Right renal pelvis (tissue), 4 donors: Measurements from ENCODE around the gene TMX2. TPM values are rescaled to one million over a fixed set of nuclear protein-coding genes. Genes with fewer than 3 reads are reported as not detected.
A peak's percentile ranks its signal among the peaks of the same experiment; 100 is the strongest.

Experiments
- DNase-seq, 4 donors: peaks; one replicate each; pipeline ENCODE4 v3.0.0-alpha.2; 2013; ENCODE audit warnings: low read depth in 4 of 4, low spot score in 3 of 4, missing footprints in 1 of 4
- polyA plus RNA-seq, 4 donors: library from polyadenylated mRNA; unstranded; fragments of 120-200 nt; gene quantifications; one replicate each; pipeline ENCODE4 v1.2.1, GENCODE V29; 2013; ENCODE audit not compliant: insufficient read length in 4 of 4

Gene TMX2
- polyA plus RNA-seq, 4 donors, result 108 to 130 (median 128) TPM

- DNase-seq, result no peak
Measured at GRCh38 chr11:57762235-57762861, 50.0 kb downstream of the TMX2 start.

DNA sequence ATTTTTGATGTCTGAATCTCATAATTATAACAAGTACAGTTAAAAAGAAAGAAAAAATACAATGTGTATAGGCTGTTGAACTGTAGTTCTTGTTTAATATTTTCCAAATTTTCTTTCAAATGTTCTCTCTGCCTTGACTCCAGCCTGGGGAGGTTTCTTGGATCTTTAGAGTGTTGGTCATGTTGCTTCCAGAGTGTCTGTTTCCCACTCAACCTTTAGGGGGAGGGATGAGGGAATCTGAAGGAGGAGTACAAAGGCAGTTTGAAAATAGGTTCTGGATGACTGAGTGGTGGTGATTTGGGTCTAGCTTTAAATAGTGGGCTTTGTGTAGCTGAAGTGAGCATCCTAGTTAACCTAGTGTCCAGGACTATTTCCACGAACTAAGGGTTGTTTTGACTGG, 51.2 kb downstream of the TMX2 start:
- no peak for DNase-seq

DNA sequence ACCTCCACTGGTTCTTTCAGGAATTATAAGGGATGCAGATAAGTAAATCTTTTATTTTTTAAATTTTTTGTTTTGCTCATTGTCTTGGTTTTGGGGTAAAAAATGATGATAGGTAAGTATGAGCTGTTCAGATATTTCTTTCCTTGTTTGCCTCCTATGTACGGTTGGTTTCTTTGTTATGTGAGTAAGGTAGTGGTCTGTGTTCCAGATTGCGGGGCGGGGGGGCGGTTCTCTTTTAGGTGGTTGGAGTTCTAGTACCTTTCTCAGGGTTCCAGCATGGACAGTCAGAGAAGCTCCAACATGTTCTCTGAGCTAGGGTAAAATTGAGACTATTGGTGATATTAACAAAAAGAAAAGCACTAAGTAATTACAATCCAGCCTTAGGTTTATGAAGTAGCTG, 51.6 kb downstream of the TMX2 start:
- DNase-seq, result no peak

- DNase-seq, result no peak
Measured at GRCh38 chr11:57764566-57764965, 52.2 kb downstream of the TMX2 start.

GRCh38 chr11:57764972-57765371, 52.6 kb downstream of the TMX2 start:
- no peak for DNase-seq

GRCh38 chr11:57770793-57771192, 58.4 kb downstream of the TMX2 start:
- DNase-seq, result no peak

- no peak for DNase-seq
Measured at GRCh38 chr11:57771365-57771764, 59.0 kb downstream of the TMX2 start.

- no peak for DNase-seq
Measured at GRCh38 chr11:57772562-57772961, 60.2 kb downstream of the TMX2 start.

DNA sequence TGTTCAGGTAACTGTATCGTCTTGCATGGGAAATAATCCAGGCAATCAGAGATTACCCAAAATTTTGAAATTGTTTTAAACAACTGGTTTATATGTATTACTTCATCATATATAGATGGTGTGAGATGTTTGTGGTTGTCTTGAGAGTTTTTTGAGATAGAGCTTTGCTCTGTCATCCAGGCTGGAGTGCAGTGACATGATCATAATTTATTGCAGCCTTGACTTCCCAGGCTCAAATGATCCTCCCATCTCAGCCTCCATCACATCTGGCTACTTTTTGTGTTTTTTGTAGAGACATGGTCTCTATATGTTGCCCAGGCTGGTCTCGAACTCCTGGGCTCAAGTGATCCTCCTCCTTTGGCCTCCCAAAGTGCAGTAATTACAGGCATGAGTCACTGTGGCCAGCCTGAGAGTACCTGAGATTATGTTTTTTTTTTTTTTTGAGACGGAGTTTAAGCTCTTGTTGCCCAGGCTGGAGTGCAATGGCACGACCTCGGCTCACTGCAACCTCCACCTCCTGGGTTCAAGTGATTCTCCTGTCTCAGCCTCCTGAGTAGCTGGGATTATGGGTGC, 60.7 kb downstream of the TMX2 start:
- no peak for DNase-seq

- no peak for DNase-seq
Measured at GRCh38 chr11:57775491-57775890, 63.1 kb downstream of the TMX2 start.

- no peak for DNase-seq
Measured at GRCh38 chr11:57776031-57776521, 63.7 kb downstream of the TMX2 start.

- no peak for DNase-seq
Measured at GRCh38 chr11:57776577-57777210, 64.3 kb downstream of the TMX2 start.

GRCh38 chr11:57777969-57778317, 65.5 kb downstream of the TMX2 start:
- no peak for DNase-seq

GRCh38 chr11:57778318-57779037, 66.1 kb downstream of the TMX2 start:
- DNase-seq, result peak; percentile 87 to 95 (median 94)

DNA sequence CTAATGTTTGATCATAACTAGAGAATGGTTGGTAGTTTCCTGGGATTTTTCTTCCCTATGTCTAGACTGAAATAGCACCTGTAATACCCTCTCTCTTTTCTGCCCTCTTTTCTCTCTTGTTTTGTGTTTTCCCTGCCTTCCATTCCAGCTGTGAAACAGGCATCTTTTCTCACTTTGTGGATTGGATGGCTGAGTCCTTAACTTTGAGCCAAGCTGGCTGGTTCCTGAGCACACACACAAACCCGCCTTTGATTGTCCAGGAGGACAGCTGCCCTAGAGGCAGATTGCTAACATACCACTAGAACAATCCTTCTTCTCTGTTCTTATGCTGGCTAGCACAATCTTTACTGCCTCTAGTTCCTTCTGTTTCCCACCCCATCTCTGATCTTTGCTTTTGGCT, 66.9 kb downstream of the TMX2 start:
- DNase-seq, result no peak

DNA sequence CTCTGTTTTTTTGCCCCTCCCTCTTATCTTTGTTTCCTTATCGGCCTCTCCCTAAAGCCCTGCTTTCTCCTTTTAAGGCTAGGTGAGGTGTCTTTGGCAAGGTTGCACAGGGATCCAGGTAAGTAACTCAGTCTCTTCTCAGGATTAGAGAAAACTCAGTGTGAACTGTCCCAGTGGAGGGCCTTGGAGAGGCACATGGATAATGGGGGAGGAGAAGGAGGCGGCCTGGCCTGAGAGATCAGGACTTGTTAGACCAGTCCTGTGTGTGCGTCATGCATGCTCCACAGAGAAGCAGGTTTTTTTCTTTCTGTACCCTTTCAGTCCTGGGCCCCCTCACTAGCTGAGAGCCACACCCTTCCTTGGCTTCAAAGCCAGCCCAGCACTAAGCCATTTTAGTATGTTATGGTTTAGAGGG, 69.1 kb downstream of the TMX2 start:
- no peak for DNase-seq

DNA sequence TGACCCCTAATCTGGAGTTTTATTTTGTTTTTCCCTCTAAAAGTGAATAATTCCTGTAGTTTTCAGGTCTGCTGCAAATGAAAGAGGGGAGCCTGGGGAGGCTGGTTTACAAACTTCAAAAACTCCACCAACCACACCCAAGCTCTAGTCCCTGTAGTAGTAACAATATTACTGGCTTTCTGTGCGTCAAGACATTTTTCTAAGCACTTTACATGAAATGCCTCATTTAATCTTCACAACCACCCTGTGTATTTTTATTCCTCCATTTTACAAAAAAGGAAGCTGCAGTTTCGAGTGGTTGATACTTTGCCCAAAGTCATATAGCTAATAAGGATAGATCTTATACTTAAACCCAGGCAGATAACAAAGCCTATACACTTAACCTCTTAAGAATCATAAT, 72.7 kb downstream of the TMX2 start:
- no peak for DNase-seq

DNA sequence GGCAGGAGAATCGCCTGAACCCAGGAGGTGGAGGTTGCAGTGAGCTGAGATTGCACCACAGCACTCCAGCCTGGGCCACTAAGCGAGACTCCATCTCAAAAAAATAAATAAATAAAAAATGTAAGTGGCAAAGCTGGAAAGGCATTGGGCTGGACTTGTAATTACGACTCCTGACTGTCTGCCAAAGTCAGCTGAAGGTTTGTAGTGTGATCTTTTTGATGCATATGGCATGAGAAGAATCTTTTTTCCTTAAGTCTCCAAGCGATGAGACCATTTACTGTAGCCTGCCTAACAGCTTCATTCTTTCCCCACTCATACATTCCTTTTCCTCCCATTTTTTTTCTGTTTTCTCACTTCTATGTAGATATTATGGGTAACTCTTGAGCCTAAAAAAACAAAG, 74.0 kb downstream of the TMX2 start:
- DNase-seq, result no peak

- DNase-seq, result no peak
Measured at GRCh38 chr11:57787006-57787604, 74.7 kb downstream of the TMX2 start.

DNA sequence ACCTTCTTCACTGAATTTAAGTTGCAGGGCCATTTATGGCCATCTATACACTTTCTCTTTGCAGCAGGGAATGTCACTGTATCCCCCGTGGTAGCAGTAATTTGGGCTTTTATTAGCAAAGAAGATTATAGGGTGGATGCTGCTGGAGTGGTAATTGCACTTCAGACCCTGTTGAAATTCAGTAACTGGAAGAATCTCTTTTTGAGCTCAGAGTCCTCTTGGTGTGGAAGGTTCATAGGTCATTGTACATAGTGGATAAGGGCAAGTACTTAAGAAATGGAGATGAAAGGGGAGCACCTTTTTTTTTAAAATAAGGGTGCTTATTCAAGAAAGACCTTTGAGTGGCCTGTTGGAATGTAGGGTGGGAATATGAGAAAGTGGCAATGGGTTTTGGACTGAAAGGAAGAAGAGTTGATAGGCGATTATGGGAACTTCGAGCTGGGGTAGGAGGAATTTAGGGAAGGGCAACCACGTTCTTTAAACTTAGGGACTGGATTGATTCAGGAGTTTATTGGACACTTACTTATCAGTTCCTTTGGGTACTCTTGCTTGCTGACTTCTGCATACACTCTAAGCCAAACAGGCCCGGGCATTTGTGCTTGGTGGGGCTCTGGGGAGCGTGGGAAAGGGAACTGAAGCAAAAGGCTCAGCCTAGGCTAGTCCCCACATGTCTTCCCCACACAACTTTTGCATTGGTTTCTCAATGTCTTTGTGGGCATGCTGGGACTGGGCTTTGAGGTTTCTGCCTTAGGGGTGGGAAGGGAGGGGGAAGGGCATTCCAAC, 75.7 kb downstream of the TMX2 start:
- no peak for DNase-seq
